GM19455 (cell line): Measurements from ENCODE around the gene TOP1.
A peak's percentile ranks its signal among the peaks of the same experiment; 100 is the strongest.
"Not testable (repeated sequence)": the region's sequence is repeated elsewhere in the genome, so short reads cannot be mapped to it uniquely, and the experiment has no call there.

Source experiments
- ATAC-seq: cut with Tn5 transposase; IDR thresholded peaks from one replicate; pipeline ENCODE4 v1.9.1; 2021; ENCODE audit not compliant: unreplicated experiment

TOP1 gene

GRCh38 chr20:41003936-41004294 is 24.7 kb upstream of the TOP1 start:
- not testable (repeated sequence) for ATAC-seq

DNA sequence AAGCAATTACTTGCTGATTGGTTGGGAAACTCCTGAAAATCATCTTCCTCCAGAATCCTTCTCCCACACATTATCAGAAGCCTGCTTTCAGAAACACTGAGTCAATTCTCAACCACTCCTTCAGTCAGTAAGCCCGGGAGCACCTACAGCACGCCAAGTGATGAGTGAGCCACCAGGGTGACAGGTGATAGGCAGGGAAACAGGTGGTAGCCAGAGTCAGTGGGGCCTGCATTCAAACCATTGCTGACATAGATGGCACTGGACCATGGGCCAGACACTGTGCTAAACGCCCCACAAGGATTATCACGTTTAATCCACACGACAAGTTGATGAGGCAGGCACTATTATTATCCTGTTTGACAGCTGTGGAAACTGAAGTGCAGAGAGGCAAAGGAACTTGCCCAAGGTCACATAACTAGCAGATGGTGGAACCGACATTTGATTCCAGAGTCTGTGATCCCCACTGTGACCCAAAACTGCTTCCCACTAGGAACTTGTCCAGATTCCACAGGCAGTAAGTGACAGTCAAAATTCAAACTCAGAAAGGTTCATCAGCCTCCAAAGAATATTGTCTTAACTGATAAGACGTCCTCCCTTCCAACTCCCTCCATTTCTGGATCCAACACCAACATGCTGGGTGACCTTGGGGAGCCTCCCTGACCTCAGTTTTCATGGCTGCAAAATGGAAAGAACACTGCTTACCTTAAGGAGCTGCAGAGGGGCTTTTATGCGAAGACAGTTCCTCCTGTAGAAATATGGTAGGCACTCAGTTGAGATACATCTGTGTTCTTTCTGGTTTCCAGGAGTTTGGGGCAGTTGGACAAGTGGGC is 23.9 kb upstream of the TOP1 start:
- ATAC-seq = no peak

DNA sequence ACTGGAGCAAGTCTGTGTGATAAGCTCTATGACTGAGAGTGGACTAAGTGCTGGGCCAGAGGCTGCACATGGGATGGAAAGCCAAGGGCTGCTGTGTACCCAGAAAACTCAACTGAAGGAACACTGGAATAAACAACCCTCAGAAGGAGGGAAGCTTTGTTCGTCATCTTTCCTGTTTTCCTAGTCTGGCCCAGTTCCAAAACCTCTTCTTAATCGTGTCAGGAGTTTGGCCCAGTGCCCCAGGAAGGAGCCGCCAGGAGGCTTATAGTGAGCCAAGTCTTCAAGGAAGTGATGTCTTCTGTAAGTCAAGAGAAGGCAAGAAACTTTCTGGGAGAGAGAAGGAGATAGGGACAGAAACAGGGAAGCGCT is 23.3 kb upstream of the TOP1 start:
- no peak for ATAC-seq

DNA sequence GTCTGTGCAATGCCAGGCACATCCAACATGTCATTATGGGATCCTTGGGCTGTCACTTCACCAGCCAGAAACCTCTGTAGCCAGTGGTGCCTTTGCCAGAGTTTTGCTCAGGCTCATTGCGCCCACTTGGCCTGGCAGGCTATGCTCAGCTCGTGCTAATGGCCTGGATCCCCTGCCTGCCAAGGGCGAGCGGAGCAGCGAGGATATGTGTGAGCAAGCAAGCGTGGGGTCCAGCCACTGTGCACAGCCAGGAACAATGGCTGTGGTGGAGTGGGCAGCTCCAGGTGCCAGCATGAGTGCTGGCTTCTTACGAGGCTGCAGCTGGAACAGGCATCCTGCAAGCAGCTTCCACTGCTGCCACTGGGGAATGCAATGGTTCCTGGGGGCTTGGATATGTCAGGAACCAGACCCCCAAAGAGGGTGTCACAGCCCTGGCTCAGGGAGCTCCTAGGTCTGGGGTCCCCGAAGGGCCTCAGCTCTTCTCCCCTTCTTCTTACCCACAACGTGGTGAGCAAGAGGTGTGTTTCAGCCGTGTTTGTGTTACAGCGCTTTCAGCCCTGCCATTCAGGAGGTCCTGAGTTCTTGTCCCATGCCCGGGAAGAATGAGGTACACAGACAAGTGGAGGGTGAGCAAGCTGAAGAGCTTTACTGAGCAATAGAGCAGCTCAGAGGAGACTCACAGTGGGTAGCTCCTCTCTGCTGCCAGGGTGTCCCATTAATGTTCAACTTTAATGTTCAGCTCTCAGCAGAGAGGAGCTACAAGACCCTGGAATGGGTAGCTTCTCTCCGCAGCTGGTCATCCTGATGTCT is 22.3 kb upstream of the TOP1 start:
- no peak for ATAC-seq

GRCh38 chr20:41006936-41007474 is 21.6 kb upstream of the TOP1 start:
- no peak for ATAC-seq

GRCh38 chr20:41007481-41007880 is 21.1 kb upstream of the TOP1 start:
- ATAC-seq = no peak

DNA sequence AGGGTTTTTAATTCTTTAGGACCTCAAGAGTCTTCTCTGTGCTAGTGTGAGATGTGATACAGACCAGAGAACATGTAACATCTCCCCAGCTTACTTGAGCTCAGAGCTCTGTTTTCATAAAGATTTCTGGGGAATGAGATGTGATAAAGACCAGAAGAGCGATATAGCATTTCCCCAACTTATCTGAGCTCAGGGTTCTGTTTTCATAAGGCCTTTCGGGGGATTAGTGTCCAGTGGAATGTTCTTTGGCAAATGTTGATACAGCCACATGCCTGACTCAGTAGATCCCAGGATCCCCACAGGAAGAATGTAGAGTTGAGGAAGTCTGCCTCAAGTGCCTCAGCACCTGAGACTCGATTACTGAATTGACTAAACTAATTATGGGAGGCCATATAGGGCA is 18.7 kb upstream of the TOP1 start:
- ATAC-seq = no peak

DNA sequence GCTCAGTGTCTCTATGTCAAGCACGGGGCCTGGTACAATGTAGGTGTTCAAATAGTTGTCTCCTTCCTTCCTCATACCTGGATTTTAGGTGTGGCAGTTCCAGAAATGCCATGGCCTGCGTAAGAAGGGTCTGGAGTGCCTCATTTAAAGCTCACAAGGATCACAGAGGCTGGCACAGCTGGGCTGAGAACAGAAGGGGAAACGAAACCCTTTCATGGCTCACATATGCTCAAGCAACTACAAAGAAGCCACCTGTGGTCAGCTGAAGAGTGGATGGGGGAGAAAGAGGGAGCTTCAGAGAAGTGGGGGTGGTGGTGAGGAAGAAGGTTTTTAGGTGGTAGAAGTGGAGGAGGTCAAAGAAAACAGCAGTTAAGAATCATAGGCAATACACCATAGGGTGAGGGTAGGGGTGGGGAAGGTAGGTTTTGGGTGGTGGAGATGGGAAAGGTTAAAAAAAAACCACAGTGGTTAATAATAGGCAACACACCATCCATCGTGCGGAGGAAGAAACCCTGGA is 17.0 kb upstream of the TOP1 start:
- ATAC-seq = peak; percentile 85

DNA sequence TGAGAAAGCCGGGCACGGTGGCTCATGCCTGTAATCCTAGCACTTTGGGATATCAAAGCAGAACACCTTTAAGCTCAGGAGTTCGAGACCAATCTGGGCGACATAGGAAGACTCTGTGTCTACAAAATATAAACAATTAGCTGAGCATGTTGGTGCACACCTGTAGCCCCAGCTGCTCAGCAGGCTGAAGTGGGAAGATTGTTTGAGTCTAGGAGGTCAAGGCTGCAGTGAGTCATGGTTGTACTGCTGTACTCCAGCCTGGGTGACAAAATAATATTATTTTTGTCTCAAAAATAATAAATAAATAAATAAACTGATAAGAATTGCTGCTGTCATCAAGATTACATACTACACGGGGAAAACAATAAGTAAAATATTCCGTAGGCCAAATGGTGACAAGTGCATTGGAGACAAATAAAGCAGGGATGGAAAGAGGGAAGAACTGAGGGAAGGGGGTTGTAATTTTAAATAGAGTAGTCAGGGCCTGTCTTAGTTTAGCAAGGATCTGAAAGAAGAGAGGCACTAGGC is 14.0 kb upstream of the TOP1 start:
- no peak for ATAC-seq

GRCh38 chr20:41017448-41018042 is 11.1 kb upstream of the TOP1 start:
- no peak for ATAC-seq

GRCh38 chr20:41018153-41018552 is 10.5 kb upstream of the TOP1 start:
- ATAC-seq = no peak

- no peak for ATAC-seq
Measured at GRCh38 chr20:41023549-41023948, 5.1 kb upstream of the TOP1 start.

DNA sequence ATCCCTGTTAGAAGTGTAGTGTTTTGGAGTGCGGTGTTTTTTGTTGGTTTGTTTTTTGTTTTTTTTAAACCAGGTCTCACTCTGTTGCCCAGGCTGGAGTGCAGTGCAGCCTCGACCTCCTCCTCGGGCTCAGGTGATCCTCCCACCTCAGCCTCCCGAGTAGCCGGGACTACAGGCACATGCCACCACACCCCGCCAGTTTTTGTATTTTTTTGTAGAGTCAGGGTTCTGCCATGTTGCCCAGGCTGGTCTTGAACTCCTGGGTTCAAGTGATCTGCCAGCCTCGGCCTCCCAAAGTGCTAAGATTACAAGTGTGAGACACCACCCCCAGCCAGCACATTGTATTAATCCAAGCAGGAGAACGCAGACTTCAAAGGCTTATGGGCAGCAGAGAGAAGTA is 1.3 kb upstream of the TOP1 start:
- ATAC-seq = no peak

DNA sequence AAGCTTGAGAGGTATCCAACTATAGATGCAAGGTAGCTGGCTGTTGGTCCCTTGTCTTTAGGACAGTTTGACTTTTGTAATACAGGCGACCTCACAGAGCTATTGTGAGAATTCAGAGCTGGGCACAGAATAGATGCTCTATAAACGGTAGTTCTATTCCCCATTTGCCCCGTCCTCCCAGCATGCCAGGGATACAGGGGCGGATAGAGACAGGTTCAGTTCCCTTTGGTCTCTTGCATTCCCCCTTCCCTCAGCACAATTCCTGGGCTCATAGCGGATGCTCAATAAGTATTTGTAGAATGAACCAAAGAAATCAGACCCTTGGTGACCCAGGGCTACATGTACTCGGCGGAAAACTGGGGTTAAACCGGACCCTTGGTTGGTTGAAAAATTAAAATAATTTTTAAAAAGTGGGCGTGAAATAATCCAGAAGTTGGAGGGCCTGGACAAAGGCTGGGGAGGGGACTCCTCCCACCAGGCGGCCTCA is 707 bp upstream of the TOP1 start:
- ATAC-seq = no peak

DNA sequence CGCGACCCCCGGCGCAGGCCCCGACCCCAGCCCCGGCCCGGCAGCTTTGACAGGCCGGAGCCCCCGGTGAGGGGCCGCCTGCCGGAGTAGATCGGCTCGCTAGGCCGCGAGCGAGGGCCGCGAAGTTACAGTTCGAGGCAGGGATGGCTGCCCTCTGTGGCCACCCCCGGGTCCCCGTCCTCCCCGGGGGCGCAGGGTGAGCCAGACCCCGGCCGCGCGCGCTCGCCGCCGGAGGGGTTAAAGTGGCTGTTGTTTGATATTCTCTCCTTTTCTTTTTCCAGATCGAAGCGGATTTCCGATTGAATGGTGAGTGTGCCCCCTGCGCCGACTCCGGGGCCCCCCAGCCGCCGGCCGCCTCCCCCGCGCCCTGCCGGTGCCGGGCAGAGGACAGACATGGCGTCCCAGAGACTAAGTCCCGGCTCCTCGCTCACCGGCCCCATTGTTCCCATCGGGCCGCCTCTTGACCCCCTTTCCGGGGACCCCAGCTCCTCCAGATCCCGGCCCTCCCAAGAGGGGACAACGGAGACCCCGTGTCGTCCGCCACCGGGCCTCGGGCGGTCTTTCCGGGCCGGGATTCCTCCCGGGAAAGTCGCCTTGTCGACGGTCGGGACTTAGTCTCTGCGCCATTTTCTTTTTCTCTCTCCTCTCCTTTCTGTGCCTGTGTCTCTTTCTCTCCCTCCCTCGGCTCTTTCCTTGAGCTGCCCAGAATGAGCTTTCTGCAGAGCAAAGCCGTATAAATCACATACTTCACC is 704 bp downstream of the TOP1 start:
- peak; percentile 42 for ATAC-seq

DNA sequence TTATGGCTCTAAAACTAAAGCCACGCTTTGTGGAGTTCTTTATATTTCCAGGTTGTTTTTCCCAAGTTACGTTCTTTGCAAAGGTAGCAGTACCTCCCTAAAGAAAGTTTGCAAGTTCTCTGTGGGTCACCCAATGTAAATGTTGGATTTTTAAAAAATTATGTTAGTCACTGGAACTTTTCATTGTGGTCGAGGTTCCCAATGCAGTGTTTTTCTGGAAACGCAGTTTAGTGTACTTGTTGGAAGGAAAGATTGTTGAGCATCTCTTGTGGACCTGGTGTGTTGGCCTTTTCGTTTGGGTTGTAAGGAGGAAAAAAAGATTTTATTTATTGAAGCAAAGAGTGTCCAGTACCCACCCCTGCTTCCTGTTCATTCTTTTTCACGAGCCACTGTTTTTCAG is 1.4 kb downstream of the TOP1 start:
- no peak for ATAC-seq

- ATAC-seq = no peak
Measured at GRCh38 chr20:41030531-41031242, 2.1 kb downstream of the TOP1 start.

GRCh38 chr20:41031243-41031619 is 2.6 kb downstream of the TOP1 start:
- no peak for ATAC-seq

DNA sequence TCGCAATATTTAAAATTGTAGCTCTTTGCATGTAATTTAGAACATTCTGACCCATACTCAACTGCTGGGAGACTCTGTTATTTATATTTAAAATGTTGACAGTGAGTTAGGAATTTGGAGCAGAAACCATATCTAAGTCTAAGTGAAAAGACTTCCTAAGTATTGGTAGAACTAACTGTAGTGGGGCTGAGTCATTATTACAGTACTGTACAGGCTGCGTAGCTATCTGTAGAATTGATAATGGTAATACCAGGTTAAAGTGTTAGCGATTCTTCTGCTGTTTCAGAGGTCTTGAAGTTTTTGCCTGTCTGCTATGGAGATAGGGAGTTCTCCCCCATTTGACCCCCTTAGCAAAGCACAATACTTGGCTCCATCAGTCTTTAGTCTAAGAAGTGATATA is 3.6 kb downstream of the TOP1 start:
- no peak for ATAC-seq

DNA sequence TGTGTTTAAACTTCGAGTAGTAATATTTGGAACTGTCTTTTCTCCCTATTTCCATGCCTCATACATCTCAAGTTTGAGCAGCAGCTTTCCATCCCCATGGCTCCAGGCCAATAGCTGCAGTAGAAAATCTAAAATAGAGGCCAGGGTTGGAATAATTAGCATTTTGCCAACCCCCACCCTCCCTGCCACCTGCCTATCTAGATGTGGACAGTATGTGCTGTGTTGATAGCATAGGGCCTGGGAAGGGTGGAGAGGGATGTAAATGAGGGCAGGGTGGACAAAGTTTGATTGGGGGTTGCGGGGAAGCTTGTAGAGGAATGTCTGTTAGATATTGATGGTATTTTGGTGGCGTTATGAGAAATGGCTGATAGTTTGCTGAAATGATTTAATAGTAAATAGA is 5.6 kb downstream of the TOP1 start:
- ATAC-seq = no peak
